Lower leg skin (tissue), 3 donors: ENCODE measurements around the gene AKR1C1.
"Not testable (repeated sequence)": the region's sequence is repeated elsewhere in the genome, so short reads cannot be mapped to it uniquely, and the experiment has no call there.

Experiments
- POLR2A ChIP-seq, 2 donors: fragments of 450-650 bp; IDR thresholded peaks; one replicate each; pipeline ENCODE4 v1.6.1; 2016 to 2017; ENCODE audit warnings: antibody characterized with exemption in 2 of 2, mild to moderate bottlenecking in 1 of 2, moderate library complexity in 1 of 2
- TF ChIP-seq, protein P1 (sequence below), 3 donors: fragments of 450-650 bp; IDR thresholded peaks; one replicate each; pipeline ENCODE4 v1.5.1; 2016; ENCODE audit warnings: antibody characterized with exemption in 3 of 3, mild to moderate bottlenecking in 3 of 3, moderate library complexity in 2 of 3

GRCh38 chr10:4956088-4956487, 7.1 kb upstream of the AKR1C1 start:
- TF ChIP-seq POLR2A (IDR thresholded peaks at IDR 0.05) = not testable (repeated sequence)
- TF ChIP-seq, protein P1, sequence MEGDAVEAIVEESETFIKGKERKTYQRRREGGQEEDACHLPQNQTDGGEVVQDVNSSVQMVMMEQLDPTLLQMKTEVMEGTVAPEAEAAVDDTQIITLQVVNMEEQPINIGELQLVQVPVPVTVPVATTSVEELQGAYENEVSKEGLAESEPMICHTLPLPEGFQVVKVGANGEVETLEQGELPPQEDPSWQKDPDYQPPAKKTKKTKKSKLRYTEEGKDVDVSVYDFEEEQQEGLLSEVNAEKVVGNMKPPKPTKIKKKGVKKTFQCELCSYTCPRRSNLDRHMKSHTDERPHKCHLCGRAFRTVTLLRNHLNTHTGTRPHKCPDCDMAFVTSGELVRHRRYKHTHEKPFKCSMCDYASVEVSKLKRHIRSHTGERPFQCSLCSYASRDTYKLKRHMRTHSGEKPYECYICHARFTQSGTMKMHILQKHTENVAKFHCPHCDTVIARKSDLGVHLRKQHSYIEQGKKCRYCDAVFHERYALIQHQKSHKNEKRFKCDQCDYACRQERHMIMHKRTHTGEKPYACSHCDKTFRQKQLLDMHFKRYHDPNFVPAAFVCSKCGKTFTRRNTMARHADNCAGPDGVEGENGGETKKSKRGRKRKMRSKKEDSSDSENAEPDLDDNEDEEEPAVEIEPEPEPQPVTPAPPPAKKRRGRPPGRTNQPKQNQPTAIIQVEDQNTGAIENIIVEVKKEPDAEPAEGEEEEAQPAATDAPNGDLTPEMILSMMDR (IDR thresholded peaks at IDR 0.05) = not testable (repeated sequence)
